Stomach (tissue), 9 donors: Measurements from ENCODE around the gene TAS1R1. TPM values are rescaled to one million over a fixed set of nuclear protein-coding genes. Genes with fewer than 3 reads are reported as not detected.

Experiments
- DNase-seq, 2 donors: peaks; one replicate each; pipeline versions ENCODE4 v3.0.0 to v3.0.0-alpha.2; 2013 to 2019
- H3K27ac ChIP-seq, 5 donors: fragments of 200-600 bp in 4 of 5; sonication (generic) in 4 of 5; one replicate each; pipeline ENCODE4 v1.5.1; 2013 to 2019; ENCODE audit warnings: mild to moderate bottlenecking in 1 of 5, moderate library complexity in 1 of 5
- H3K27me3 ChIP-seq, 3 donors: fragments of 200-600 bp; sonication (generic); one replicate each; pipeline ENCODE4 v1.5.1; 2017 to 2019; ENCODE audit warnings: mixed run types in 1 of 3
- H3K36me3 ChIP-seq, 4 donors: fragments of 200-600 bp; sonication (generic); 1 replicate in 3 of 4; 2 replicates in 1 of 4; pipeline ENCODE4 v1.5.1; 2016 to 2019
- H3K4me1 ChIP-seq, 4 donors: fragments of 200-600 bp; sonication (generic); one replicate each; pipeline ENCODE4 v1.5.1; 2016 to 2019
- H3K4me3 ChIP-seq, 4 donors: fragments of 200-600 bp; sonication (generic) in 3 of 4; one replicate each; pipeline ENCODE4 v1.5.1; 2016 to 2019; ENCODE audit warnings: mild to moderate bottlenecking in 1 of 4
- H3K9me3 ChIP-seq, 4 donors: fragments of 200-600 bp; sonication (generic); one replicate each; pipeline ENCODE4 v1.5.1; 2016 to 2019
- EP300 ChIP-seq: sonication (generic); formaldehyde crosslinking; IDR thresholded peaks from one replicate; pipeline ENCODE4 v1.6.1; 2017; ENCODE audit warnings: antibody characterized with exemption
- POLR2A ChIP-seq, 4 donors: fragments of 450-650 bp; IDR thresholded peaks; one replicate each; pipeline ENCODE4 v1.6.1; 2016; ENCODE audit warnings: antibody characterized with exemption in 4 of 4, control low read depth in 2 of 4, mild to moderate bottlenecking in 1 of 4, moderate library complexity in 1 of 4
- POLR2AphosphoS5 ChIP-seq, 3 donors: sonication (generic); formaldehyde crosslinking; IDR thresholded peaks; one replicate each; pipeline ENCODE4 v1.6.1; 2016; ENCODE audit warnings: antibody characterized with exemption in 3 of 3
- WGBS, 5 donors: extraction: QIAGEN DNeasy Blood & Tissue Kit in 3 of 5; methylation state at CpG; one replicate each; pipeline versions ENCODE4 v1.1.5 to v1.1.7; 2013 to 2018; 5-methylcytosine and 5-hydroxymethylcytosine counted together
- intact Hi-C: fragments of 100-400 bp; cut with DNase I; formaldehyde crosslinking; loops from one replicate; pipeline ENCODE4 v1.15.1; 2023; ENCODE audit warnings: low total_unique reads
- polyA plus RNA-seq, 3 donors: library from polyadenylated mRNA; stranded (reverse); fragments of 200-250 nt; gene quantifications; one replicate each; pipeline ENCODE4 v1.2.3, GENCODE V29; 2013
- total RNA-seq, 5 donors: library from RNA; depleted of rRNA; stranded (reverse); fragments of >200 nt; gene quantifications; one replicate each; pipeline versions ENCODE4 v1.1.0 to v1.2.3, GENCODE V29; 2014 to 2016
- TF ChIP-seq, protein P1 (sequence below), 7 experiments: fragments of 450-650 bp in 4 of 7; fragments of 200-600 bp in 3 of 7; sonication (generic) in 3 of 7; IDR thresholded peaks; one replicate each; pipeline ENCODE4 v1.5.1; 2016 to 2019; ENCODE audit warnings: antibody characterized with exemption in 7 of 7, control low read depth in 2 of 7, mild to moderate bottlenecking in 1 of 7
- donor health status: healthy with polysubstance abuse.
- donor health status: Bipolar disorder and iron deficiency.
- donor health status: healthy.

Gene TAS1R1
- total and polyA plus RNA-seq, 8 donors, result 0.08 to 0.12 TPM; not detected in 6

DNA sequence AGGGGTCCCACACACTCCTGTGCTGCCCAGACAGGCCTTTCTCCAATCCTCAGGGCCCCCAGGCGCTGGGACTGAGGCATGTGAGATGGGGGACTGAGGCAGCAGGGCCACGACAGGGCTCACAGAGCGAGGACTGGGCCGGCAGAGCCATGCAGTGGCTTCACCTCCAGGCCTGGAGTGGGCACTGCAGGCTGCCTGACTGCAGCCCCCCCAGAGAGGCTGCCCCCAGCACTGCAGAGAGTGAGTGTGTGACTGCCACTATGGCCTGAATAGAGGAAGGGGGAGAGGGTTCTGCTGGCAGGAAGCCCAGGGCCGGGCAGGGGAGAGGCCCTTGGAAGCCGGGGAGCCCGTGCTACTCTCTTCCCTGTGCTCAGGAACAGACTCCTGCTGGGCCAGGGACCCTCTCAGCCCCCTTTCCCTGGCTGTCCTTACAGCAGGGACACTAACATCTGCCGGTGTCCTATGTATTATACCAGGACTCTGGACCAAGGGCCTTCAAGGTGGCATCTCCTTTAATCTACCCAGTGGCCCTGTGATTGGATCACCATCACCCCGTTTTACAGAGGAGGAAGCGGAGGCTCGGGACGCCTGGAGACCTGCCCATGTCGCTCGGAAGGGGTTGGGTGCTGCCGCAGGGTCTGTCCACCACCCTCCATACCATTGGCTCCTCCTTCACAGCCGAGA, 43.4 kb upstream of the TAS1R1 start:
- WGBS, 5 donors, result 79 to 87% (median 86%) methylated on average over 10 to 16 of the region's 16 CpGs
- no peaks in the 10 kb centered on the region for H3K9me3 ChIP-seq
- H3K27me3 ChIP-seq, result peaks cover 0 to 32% (median 7%) of the 10 kb centered on the region in 3 donors
- no peaks in the 10 kb centered on the region for H3K4me1 ChIP-seq
- H3K27ac ChIP-seq, result no peak overlapping the region
- H3K36me3 ChIP-seq, result no peaks in the 10 kb centered on the region
- DNase-seq, result no peak
- no peak overlapping the region for H3K4me3 ChIP-seq
- intact Hi-C loops, result no loop called here
- TF ChIP-seq POLR2A (IDR thresholded peaks at IDR 0.05) (no peak), EP300 (no peak), POLR2AphosphoS5 (IDR thresholded peaks at IDR 0.05) (no peak)
- TF ChIP-seq, protein P1, sequence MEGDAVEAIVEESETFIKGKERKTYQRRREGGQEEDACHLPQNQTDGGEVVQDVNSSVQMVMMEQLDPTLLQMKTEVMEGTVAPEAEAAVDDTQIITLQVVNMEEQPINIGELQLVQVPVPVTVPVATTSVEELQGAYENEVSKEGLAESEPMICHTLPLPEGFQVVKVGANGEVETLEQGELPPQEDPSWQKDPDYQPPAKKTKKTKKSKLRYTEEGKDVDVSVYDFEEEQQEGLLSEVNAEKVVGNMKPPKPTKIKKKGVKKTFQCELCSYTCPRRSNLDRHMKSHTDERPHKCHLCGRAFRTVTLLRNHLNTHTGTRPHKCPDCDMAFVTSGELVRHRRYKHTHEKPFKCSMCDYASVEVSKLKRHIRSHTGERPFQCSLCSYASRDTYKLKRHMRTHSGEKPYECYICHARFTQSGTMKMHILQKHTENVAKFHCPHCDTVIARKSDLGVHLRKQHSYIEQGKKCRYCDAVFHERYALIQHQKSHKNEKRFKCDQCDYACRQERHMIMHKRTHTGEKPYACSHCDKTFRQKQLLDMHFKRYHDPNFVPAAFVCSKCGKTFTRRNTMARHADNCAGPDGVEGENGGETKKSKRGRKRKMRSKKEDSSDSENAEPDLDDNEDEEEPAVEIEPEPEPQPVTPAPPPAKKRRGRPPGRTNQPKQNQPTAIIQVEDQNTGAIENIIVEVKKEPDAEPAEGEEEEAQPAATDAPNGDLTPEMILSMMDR (IDR thresholded peaks at IDR 0.05), result no peak

DNA sequence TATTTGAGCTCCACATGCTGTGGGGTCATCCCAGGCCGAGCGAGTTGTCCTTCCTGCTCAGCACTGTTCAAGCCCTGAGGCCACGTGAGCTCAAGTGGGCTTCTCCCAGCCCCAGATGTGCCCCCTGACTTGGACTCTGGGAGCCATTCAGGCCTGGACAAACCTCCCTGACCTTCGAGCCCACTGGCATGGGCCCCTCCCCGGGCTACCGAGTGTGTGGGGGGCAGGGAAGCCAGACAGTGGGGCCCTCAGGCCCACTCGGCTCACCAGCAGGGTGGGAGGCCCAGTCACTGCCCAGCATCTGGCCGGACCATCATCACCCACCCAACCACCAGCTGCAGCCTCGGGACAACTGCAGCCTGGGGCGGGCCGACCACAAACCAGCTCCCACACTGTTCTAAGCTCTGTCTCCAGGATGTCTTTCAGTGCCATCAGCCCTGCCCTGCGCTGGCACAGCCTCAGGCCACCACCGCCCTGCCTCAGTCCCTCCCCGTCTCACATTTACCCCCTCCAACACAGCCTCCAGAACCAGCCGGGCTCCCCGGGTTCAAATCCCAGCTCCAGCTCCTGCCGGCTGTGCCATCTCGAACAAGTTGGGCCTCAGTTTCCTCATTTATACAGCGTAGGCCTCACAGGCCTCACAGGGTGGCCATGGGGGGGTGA, 42.7 kb upstream of the TAS1R1 start:
- no peaks in the 10 kb centered on the region for H3K4me1 ChIP-seq
- no peaks in the 10 kb centered on the region for H3K9me3 ChIP-seq
- intact Hi-C loops, result no loop called here
- H3K4me3 ChIP-seq, result no peak overlapping the region
- peaks cover 0 to 25% (median 7%) of the 10 kb centered on the region in 3 donors for H3K27me3 ChIP-seq
- no peak overlapping the region for H3K27ac ChIP-seq
- no peak for DNase-seq
- WGBS, 5 donors, result 84 to 100% (median 88%) methylated on average over 9 to 19 of the region's 19 CpGs
- H3K36me3 ChIP-seq, result no peaks in the 10 kb centered on the region
- TF ChIP-seq POLR2A (IDR thresholded peaks at IDR 0.05) (no peak), EP300 (no peak), POLR2AphosphoS5 (IDR thresholded peaks at IDR 0.05) (no peak)
- TF ChIP-seq, protein P1 (IDR thresholded peaks at IDR 0.05), result no peak

DNA sequence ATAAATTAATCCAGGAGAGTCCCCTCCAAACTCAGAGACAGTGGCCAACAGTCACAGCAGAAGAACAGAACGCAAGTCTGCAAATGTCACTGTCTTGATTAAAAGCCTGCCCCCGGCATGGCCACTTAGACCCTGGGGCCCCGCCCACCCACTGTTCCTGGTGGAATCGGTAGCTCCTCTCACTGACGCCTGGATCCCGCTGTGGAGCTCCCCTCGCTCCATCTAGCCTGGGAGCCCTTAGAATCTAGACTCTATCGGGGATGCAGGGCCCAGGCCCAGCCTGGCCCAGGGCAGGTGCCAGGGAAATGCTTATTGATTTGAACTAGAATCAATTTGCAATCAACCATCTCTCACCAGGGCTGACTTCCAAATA, 42.2 kb upstream of the TAS1R1 start:
- WGBS, 5 donors, result 75 to 92% (median 87%) methylated on average over 7 to 8 of the region's 8 CpGs

DNA sequence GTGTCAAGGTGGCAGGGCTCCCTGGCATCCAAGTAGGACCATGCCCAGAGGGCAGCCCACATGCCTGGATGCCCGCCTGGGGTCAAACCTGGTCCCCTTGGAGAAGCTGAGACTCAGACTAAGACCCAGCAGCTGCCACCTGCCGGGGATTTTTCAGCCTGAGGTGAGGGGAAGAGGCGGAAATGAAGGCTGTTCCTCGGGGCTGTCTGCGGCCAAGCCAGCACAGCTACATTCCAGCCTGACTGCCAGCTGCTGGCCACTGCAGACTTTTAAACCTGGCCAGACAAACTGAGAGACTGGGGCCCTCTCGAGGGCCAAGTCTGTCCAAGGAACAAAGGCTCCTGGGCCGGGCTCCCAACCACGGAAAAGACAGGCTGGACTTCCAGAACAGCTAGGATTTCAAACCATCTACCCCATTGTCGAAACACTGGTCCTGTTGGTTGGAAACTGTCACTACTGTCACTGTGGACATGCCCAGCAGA, 41.7 kb upstream of the TAS1R1 start:
- Histone ChIP-seq H3K4me1 (no peaks in the 10 kb centered on the region), H3K9me3 (no peaks in the 10 kb centered on the region), H3K4me3 (no peak overlapping the region), H3K27me3 (peaks cover 0 to 15% (median 1%) of the 10 kb centered on the region in 3 donors), H3K27ac (no peak overlapping the region), H3K36me3 (no peaks in the 10 kb centered on the region)
- no peak for DNase-seq
- intact Hi-C loops, result no loop called here
- 50 to 70% (median 64%) methylated on average over 6 to 9 of the region's 9 CpGs for WGBS, 5 donors
- TF ChIP-seq, protein P1 (IDR thresholded peaks at IDR 0.05), result no peak
- TF ChIP-seq EP300 (no peak), POLR2A (IDR thresholded peaks at IDR 0.05) (no peak), POLR2AphosphoS5 (IDR thresholded peaks at IDR 0.05) (no peak)

More for the DNA sequence above, 42.2 kb upstream of the TAS1R1 start:
- no peak overlapping the region for H3K27ac ChIP-seq
- H3K27me3 ChIP-seq, result peaks cover 0 to 20% (median 3%) of the 10 kb centered on the region in 3 donors
- TF ChIP-seq POLR2AphosphoS5 (IDR thresholded peaks at IDR 0.05), result no peak
- TF ChIP-seq, protein P1 (IDR thresholded peaks at IDR 0.05), result no peak
- TF ChIP-seq EP300, result no peak
- TF ChIP-seq POLR2A (IDR thresholded peaks at IDR 0.05), result no peak
- DNase-seq, result no peak
- H3K36me3 ChIP-seq, result no peaks in the 10 kb centered on the region
- H3K4me3 ChIP-seq, result no peak overlapping the region
- intact Hi-C loops, result no loop called here
- no peaks in the 10 kb centered on the region for H3K4me1 ChIP-seq
- no peaks in the 10 kb centered on the region for H3K9me3 ChIP-seq
